Measurements from ENCODE around the gene SMIM23.
"Not testable (repeated sequence)": the region's sequence is repeated elsewhere in the genome, so short reads cannot be mapped to it uniquely, and the experiment has no call there.

The SMIM23 gene

GRCh38 chr5:171774418-171774817, 11.2 kb upstream of the SMIM23 start:
- DNase-seq: no peak

DNA sequence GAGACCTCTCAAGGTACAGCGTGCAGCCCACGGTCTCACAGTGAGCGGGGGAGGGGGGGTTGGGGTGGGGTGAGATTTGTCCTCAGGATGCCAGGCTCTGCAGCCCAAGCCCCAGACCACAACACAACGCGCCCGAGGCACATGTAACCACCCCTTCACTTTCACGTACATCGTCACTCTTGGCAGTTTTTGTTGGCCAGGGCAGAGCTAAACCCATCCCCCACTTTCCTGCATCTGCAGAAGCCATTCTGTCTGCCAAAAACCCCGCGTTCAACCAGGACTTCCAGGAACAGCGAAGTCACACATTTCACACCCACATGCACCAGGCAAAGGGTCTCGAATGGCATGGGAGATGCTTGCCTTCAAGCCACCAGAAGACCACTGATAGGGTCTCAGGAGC, 9.4 kb upstream of the SMIM23 start:
- no peak for DNase-seq

GRCh38 chr5:171776770-171777759, 8.6 kb upstream of the SMIM23 start:
- no peak for DNase-seq

- not testable (repeated sequence) for DNase-seq
Measured at GRCh38 chr5:171781744-171782143, 3.9 kb upstream of the SMIM23 start.

- DNase-seq: no peak
Measured at GRCh38 chr5:171782332-171782966, 3.2 kb upstream of the SMIM23 start.

- no peak for DNase-seq
Measured at GRCh38 chr5:171783051-171783450, 2.6 kb upstream of the SMIM23 start.

- DNase-seq: no peak
Measured at GRCh38 chr5:171789353-171789752, 3.7 kb downstream of the SMIM23 start.

GRCh38 chr5:171790408-171790807, 4.8 kb downstream of the SMIM23 start:
- DNase-seq: no peak

DNA sequence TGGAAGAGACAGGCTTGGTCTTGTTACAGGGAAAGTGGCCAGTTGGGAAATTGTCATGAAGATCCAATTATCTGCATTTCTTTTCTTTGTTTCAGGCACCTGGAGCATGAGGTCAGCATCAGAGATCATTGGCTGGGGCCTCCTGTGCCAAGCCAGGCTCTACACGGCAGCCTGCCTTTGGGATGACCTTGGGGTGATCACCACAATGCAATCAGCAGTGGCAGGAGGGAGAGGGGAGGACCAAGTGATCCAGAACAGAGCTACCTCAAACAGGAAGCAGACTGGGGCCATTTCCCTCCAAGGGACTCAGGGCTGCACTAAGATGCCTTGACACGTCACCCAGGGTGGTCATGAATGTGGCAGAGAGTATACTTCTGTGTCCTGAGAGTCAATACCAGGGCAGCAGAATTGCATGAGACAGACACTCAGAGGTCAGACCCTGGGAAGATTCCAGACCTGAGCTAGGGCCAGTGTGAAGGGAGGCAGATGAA, 8.9 kb downstream of the SMIM23 start:
- no peak for DNase-seq

GRCh38 chr5:171795381-171795780, 9.8 kb downstream of the SMIM23 start:
- DNase-seq: no peak

DNA sequence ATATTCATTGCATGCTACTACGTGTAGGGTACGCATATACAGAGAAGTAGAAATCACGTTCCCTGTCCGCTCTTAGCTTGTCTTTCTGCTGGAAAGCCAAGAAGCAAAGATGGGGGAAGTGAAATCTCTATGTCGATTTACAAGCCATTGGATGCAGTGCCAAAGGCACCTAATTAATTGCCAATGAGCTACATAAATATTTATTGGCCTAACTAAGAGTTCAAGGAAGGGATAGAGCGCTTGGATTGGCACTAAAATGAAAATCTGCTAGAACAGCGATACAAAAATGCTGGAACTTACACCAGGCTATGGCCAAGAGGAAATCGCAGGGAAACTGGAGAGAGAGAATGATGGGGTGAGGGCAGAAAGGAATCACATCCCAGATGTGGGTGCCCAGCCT, 10.8 kb downstream of the SMIM23 start:
- DNase-seq: no peak

DNA sequence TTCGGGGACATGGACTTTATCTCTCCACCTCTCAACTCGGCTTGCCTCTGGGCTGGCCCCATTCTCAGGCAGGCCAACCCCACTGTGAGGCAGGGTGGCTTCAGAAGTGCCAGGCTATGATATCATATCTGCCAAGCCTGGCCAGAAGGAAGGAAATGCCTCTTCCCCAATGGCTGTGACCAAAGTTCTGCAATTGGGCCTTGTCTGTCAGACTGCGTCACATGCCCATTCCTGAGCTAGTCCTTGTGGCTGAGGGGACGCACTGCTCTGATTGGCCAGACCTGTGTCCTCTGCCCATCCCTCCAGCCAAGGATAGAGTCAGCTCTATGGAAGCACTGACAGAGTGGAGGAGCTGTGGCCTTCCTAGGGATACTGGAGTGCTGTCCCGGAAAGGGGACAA, 11.9 kb downstream of the SMIM23 start:
- DNase-seq: no peak

- no peak for DNase-seq
Measured at GRCh38 chr5:171798418-171798817, 12.8 kb downstream of the SMIM23 start.

DNA sequence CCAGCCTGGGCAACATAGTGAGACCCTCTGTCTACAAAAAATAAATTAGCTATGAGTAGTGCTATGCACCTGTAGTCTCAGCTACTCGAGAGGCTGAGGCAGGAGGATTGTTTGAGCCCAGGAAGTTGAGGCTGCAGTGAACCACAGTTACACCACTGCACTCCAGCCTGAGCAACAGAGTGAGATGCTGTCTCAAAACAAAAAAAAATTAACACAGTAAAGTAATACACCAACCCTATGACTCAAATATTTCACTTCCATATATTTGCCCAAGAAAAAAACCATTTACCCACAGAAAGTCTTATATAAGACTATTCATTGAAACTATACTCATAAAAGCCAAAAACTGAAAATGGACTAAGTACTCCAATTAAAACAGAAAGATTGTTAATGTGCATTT, 16.2 kb downstream of the SMIM23 start:
- DNase-seq: no peak

DNA sequence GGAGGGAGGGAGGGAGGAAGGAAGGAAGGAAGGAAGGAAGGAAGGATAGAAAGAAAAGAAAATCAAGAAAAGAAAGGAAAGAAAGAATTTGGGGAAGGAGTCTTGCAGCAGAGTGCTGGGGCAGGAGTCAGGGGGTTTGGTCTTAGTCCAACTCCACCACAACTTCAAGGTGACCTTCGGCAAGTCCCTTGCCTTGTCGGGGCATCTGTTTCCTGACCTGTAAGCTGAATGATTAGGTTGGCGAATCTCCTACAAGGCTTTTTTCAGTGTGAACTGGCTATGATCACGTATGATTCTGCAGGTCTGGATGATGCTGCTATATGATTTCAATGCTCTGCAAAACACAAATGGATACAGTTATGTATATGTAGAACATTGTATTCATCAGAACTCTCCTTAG, 20.1 kb downstream of the SMIM23 start:
- DNase-seq: no peak

- DNase-seq: no peak
Measured at GRCh38 chr5:171806976-171807747, 21.5 kb downstream of the SMIM23 start.

- DNase-seq: no peak
Measured at GRCh38 chr5:171808453-171808852, 22.8 kb downstream of the SMIM23 start.

GRCh38 chr5:171808951-171809350, 23.3 kb downstream of the SMIM23 start:
- DNase-seq: no peak

DNA sequence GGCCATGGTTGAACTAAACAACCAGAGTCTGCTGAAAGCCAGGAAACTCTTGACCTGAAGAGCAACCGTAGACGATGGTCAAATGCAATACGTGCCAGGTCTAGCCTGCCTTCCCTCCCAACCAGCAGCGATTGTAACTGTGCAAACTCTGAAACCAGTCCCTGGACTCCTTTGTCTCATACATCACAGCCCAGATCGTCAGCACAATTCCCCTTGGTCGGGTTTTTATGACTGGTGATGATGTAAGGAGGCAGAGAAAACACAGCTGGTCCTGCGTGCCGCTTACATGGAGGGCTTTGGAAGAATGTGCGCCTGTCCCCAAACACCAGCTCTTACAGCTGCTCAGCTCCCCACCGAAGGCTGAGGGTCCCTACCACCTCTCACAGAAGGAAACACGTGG, 24.6 kb downstream of the SMIM23 start:
- DNase-seq: no peak

- no peak for DNase-seq
Measured at GRCh38 chr5:171813270-171813669, 27.7 kb downstream of the SMIM23 start.

DNA sequence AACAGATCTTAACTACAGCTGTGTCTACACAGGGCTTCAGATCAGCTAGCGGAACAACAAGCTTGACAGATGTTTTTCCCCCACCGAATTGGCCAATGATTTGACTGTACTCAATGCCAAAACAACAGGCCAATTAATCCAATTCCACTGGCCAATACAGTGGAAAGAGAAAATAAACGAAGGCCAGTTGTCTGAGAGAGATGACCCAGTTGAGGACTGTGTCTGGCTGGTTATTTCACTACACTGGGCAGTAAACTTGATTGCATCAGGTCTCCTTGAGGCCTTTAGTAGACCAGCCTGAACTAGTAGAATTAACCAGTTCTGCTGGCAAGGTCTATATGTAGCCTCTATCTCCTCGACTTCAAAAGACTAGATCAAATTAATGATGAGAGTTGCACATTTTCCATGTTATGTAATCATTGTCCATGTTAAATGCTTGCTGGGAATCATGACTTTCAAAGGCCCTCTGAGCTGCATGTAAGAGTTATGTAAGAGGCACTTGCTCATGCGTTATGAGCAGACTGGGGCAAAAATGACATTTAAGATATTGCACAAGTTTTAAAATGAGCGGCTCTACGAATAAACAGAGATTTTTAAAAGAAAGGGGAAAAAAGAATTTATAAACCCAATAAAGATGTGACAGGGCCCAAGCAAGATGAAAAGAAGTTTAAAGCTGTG, 28.3 kb downstream of the SMIM23 start:
- DNase-seq: no peak

DNA sequence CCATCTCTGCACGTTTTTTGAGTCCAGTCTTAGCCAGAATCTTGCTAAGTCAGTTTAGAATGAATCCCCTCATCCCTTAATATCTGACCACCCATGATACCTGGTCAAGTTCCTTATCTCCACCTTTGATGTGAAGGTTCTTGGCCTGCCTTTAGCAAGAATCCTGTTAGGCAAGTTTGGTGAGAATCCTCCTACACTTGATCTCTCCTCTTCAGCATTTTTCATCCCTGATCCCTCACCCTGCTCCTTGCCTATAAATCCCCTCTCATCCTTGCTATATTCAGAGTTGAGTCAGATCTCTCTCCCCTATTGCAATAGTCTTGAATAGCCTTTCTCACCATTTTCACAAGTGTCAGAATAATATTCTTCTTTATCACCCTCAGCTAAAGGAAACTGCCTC, 31.0 kb downstream of the SMIM23 start:
- no peak for DNase-seq

DNA sequence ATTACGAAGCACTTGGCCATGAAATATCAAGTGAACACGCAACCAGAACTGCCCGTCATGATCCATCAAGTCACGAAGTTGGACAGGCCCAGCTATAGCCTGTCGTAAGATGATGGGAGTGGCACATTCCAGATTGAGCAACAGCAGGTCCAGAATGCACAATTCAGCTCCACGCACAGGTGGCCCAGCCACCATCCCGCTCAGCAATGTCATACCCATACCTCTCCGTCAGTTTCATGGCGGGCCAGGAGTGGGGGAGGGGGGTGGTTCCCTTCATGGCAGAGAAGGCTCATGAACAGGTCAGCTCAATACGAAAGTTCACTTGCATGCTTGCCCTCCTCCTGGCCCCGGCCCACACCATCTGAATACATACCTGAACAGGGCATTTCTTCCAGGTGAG, 34.9 kb downstream of the SMIM23 start:
- no peak for DNase-seq
